D721Med (cell line): ENCODE measurements around the gene BLCAP.

ENCODE experiments used
- DNase-seq: peaks from one replicate; pipeline ENCODE4 v3.0.0; 2011; ENCODE audit warnings: low spot score; ENCODE audit not compliant: insufficient read length
- FAIRE-seq: peaks from 2 replicates; lab custom pipeline; 2011; peaks lifted over from hg19 to GRCh38; lab: Jason Lieb, UNC
- TF ChIP-seq, protein P1 (sequence below): IDR thresholded peaks from 2 replicates; pipeline ENCODE4 v1.5.1; 2012; ENCODE audit warnings: mild to moderate bottlenecking, control low read depth; ENCODE audit not compliant: insufficient read depth; ENCODE audit errors: missing control alignments

BLCAP gene

DNA sequence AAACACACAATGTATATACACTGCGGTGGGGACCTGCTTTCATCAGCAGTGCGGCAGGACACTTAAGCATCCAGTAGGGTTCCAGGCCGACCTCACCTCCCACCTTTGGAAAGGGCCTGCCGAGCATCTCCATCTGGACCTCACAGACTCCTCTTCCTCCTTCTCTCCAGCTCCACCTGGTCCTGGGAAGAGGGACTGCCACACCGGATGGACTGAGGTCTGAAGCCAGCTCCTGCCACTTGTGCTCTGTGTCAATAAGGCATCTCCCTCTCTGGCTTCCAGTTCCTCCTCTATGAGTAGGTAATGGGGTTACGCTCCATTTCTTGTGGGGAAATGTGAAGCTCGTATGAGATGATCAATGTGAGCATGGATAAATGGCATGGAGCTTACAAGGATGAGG is 25.7 kb downstream of the BLCAP start:
- DNase-seq (no peak), FAIRE-seq (no peak)
- TF ChIP-seq, protein P1, sequence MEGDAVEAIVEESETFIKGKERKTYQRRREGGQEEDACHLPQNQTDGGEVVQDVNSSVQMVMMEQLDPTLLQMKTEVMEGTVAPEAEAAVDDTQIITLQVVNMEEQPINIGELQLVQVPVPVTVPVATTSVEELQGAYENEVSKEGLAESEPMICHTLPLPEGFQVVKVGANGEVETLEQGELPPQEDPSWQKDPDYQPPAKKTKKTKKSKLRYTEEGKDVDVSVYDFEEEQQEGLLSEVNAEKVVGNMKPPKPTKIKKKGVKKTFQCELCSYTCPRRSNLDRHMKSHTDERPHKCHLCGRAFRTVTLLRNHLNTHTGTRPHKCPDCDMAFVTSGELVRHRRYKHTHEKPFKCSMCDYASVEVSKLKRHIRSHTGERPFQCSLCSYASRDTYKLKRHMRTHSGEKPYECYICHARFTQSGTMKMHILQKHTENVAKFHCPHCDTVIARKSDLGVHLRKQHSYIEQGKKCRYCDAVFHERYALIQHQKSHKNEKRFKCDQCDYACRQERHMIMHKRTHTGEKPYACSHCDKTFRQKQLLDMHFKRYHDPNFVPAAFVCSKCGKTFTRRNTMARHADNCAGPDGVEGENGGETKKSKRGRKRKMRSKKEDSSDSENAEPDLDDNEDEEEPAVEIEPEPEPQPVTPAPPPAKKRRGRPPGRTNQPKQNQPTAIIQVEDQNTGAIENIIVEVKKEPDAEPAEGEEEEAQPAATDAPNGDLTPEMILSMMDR: no peak

DNA sequence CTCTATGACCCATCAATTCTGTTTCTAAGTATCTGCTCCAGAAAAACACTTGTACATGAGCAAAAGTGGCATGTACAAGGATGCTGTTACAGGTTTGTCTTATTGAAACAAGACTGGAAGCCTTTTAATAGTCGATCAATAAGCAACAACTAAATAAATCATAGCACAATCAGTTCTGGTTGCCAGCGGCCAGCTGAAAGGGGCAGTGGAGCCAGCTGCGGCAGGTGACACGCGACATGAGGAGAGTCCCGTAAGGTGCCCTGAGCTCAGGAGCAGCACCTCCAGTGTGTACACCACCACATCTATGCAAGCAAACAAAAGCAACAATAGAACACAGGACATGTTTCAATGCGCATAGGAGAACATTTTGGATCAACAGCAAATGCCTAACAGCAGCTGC is 27.4 kb downstream of the BLCAP start:
- FAIRE-seq (no peak), DNase-seq (no peak)
- TF ChIP-seq, protein P1: no peak

DNA sequence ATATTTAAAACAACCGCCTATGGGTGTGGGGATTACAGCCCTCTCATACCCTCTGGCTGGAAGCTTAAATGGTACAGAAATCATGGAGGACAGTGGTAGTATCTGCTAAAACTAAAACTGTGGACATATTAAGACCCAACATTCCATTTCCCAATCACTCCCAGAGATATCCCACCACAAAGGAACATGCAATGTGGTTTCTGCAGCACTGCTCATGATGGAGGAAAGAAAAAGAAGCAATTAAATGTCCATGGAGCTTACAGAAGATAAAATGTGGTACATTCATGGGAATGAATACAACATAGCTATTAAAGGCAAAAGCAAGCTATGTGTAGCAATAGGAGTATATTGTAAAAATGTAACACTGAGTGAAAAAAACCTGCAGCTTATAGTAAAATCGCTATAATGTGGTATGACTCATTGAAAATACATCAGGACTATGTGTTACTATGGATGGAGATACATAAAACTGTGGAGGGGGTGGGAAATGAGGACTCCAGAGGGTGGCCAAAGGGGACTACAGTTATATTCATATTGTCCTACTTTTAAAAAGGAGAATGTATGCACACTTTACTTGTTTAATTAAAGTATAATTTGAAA is 29.5 kb downstream of the BLCAP start:
- TF ChIP-seq, protein P1: no peak
- no peak for FAIRE-seq
- no peak for DNase-seq

- TF ChIP-seq, protein P1: no peak
- FAIRE-seq: no peak
- no peak for DNase-seq
Observed at GRCh38 chr20:37494796-37495195, 32.9 kb downstream of the BLCAP start.

DNA sequence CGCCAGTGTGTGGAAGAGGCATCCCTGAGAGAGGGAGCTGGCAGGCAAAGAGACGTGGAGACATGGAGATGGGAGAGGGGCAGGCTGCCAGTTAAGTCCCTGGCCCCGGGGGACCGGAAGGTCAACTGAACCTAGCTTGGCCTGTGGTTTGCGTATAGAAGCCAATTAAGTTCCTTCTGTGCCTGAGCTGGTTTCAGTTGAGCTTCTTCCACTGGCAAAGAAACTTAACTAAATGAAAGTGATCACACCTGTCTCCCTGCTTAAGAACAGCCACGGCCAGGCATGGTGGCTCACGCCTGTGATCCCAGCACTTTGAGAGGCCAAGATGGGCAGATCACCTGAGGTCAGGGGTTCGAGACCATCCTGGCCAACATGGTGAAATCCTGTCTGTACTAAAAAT is 33.4 kb downstream of the BLCAP start:
- TF ChIP-seq, protein P1: no peak
- FAIRE-seq (no peak), DNase-seq (no peak)

DNA sequence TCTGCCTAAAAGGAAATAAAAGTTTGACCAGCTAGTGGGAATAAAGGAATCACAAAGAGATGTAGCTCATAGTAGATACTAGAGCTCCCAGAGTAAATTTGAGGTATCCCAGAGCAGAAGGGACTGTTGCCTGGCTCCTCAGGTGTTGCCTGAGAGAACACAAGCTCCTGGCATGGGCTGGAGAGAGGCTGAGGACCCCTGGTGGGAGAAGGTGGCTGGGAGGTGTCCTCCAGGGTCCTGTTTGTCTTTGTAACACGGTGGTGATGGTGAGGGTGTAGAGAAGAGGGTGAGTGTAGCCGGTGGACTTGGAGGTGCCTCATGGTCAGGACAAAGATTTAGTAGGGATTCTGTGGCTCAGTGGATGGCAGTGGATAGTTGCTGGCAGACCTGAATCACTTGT is 34.7 kb downstream of the BLCAP start:
- FAIRE-seq: no peak
- TF ChIP-seq, protein P1: no peak
- no peak for DNase-seq

DNA sequence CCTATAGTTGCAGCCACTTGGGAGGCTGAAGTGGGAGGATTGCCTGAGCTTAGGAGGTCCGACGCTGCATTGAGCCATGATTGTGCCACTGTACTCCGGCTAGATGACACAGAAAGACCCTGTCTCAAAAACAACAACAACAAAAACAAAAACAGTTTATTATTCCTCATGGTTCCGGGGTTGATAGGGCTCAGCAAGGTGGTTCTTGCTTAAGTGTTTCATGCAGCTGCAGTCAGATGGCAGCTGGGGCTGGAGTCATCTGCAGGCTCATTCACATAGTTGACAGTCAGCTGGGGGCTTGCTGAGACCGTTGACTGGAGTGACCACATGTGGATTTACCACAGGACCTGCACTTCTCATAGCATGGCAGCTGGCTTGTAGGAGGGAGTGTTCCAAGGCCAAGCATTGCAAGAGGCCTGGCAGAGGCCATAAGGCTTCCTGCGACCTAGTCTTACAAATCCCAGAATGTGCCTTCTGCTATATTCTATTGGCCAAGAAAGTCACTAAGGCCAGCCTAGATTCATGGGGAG is 35.5 kb downstream of the BLCAP start:
- FAIRE-seq (no peak), DNase-seq (no peak)
- TF ChIP-seq, protein P1: no peak
